H9 (cell line): ENCODE data around the gene NRXN3. TPM values are rescaled to one million over a fixed set of nuclear protein-coding genes. Genes with fewer than 3 reads are reported as not detected.

Experiments used
- DNase-seq: peaks from one replicate; pipeline ENCODE4 v3.0.0-alpha.2; 2017
- H2AFZ ChIP-seq: one replicate; pipeline ENCODE4 v1.6.1; 2013; ENCODE audit warnings: mild to moderate bottlenecking, low read length, control low read depth, moderate library complexity
- H2AK5ac ChIP-seq: 2 replicates; pipeline ENCODE4 v1.6.1; 2013; ENCODE audit warnings: low read length, control low read depth, mixed read lengths; ENCODE audit not compliant: insufficient read length
- H2BK120ac ChIP-seq: one replicate; pipeline ENCODE4 v1.6.1; 2013; ENCODE audit warnings: low read depth, mild to moderate bottlenecking, low read length, control low read depth, inconsistent platforms; ENCODE audit not compliant: poor library complexity, severe bottlenecking
- H2BK12ac ChIP-seq: 2 replicates; pipeline ENCODE4 v1.6.1; 2013; ENCODE audit warnings: low read length, control low read depth, mixed read lengths, low read depth; ENCODE audit not compliant: insufficient read length
- H2BK15ac ChIP-seq: 2 replicates; pipeline ENCODE4 v1.6.1; 2013; ENCODE audit warnings: low read depth, low read length, control low read depth
- H2BK20ac ChIP-seq: one replicate; pipeline ENCODE4 v1.6.1; 2013; ENCODE audit warnings: low read depth, mild to moderate bottlenecking, low read length, control low read depth, inconsistent platforms; ENCODE audit not compliant: poor library complexity, severe bottlenecking
- H2BK5ac ChIP-seq: 2 replicates; pipeline ENCODE4 v1.6.1; 2013; ENCODE audit warnings: low read length, control low read depth, mixed read lengths; ENCODE audit not compliant: insufficient read length
- H3K14ac ChIP-seq: 2 replicates; pipeline ENCODE4 v1.6.1; 2013; ENCODE audit warnings: low read length, control low read depth; ENCODE audit not compliant: insufficient read depth
- H3K18ac ChIP-seq: 2 replicates; pipeline ENCODE4 v1.6.1; 2013; ENCODE audit warnings: low read depth, mild to moderate bottlenecking, mixed read lengths, low read length, control low read depth; ENCODE audit not compliant: insufficient read length
- H3K23ac ChIP-seq: 2 replicates; pipeline ENCODE4 v1.6.1; 2013; ENCODE audit warnings: low read length, control low read depth, mixed read lengths, low read depth; ENCODE audit not compliant: insufficient read length
- H3K23me2 ChIP-seq: 2 replicates; pipeline ENCODE4 v1.6.1; 2013; ENCODE audit warnings: low read depth, mild to moderate bottlenecking, mixed read lengths, low read length, control low read depth; ENCODE audit not compliant: insufficient read length, poor library complexity, severe bottlenecking
- H3K27ac ChIP-seq: 2 replicates; pipeline ENCODE4 v1.5.1; 2013; ENCODE audit warnings: low read length, control low read depth, mixed read lengths, low read depth; ENCODE audit not compliant: insufficient read length
- H3K27me3 ChIP-seq: 2 replicates; pipeline ENCODE4 v1.6.1; 2013; ENCODE audit warnings: low read length, control low read depth, inconsistent platforms; ENCODE audit not compliant: insufficient read depth
- H3K4ac ChIP-seq: 2 replicates; pipeline ENCODE4 v1.6.1; 2013; ENCODE audit warnings: low read depth, mild to moderate bottlenecking, control low read depth, inconsistent platforms, low read length, moderate library complexity
- H3K4me1 ChIP-seq: 2 replicates; pipeline ENCODE4 v1.6.1; 2013; ENCODE audit warnings: low read length, control low read depth, inconsistent platforms; ENCODE audit not compliant: insufficient read depth
- H3K4me2 ChIP-seq: 2 replicates; pipeline ENCODE4 v1.6.1; 2013; ENCODE audit warnings: low read length, control low read depth, mixed read lengths; ENCODE audit not compliant: insufficient read length, insufficient read depth
- H3K56ac ChIP-seq: 2 replicates; pipeline ENCODE4 v1.6.1; 2013; ENCODE audit warnings: low read depth, mild to moderate bottlenecking, mixed read lengths, low read length, control low read depth; ENCODE audit not compliant: insufficient read length
- H3K79me1 ChIP-seq: 2 replicates; pipeline ENCODE4 v1.6.1; 2013; ENCODE audit warnings: low read depth, mild to moderate bottlenecking, moderate library complexity, low read length, control low read depth, inconsistent platforms; ENCODE audit not compliant: insufficient read depth, poor library complexity, severe bottlenecking
- H3K79me2 ChIP-seq: 2 replicates; pipeline ENCODE4 v1.6.1; 2013; ENCODE audit warnings: low read length, control low read depth, inconsistent platforms; ENCODE audit not compliant: insufficient read depth
- H3K9ac ChIP-seq: 2 replicates; pipeline ENCODE4 v1.6.1; 2013; ENCODE audit warnings: low read length, control low read depth, mixed read lengths; ENCODE audit not compliant: insufficient read length; ENCODE audit errors: extremely low read depth
- H3K9me3 ChIP-seq: one replicate; pipeline ENCODE4 v1.6.1; 2013; ENCODE audit warnings: low read depth, low read length, inconsistent platforms; ENCODE audit not compliant: control insufficient read depth
- H3T11ph ChIP-seq: one replicate; pipeline ENCODE4 v1.6.1; 2013; ENCODE audit warnings: mild to moderate bottlenecking, low read length, control low read depth, inconsistent platforms
- H4K20me1 ChIP-seq: one replicate; pipeline ENCODE4 v1.6.1; 2013; ENCODE audit not compliant: control insufficient read depth, insufficient read length, insufficient read depth
- H4K5ac ChIP-seq: 2 replicates; pipeline ENCODE4 v1.6.1; 2013; ENCODE audit warnings: low read depth, mild to moderate bottlenecking, mixed read lengths, low read length, control low read depth; ENCODE audit not compliant: insufficient read length
- H4K8ac ChIP-seq: replicated peaks from 2 replicates; pipeline ENCODE4 v1.6.1; 2013; ENCODE audit warnings: low read length, control low read depth, mixed read lengths, low read depth; ENCODE audit not compliant: insufficient read length
- H4K91ac ChIP-seq: 2 replicates; pipeline ENCODE4 v1.6.1; 2013; ENCODE audit warnings: low read depth, mild to moderate bottlenecking, moderate library complexity, mixed read lengths, low read length, control low read depth; ENCODE audit not compliant: insufficient read length
- H3K27ac Mint-ChIP-seq, 3 experiments: 2 replicates in 2 of 3; 3 replicates in 1 of 3; pipeline ENCODE4 v1.8.0; 2020 to 2021; ENCODE audit warnings: mixed read lengths in 3 of 3, mild to moderate bottlenecking in 1 of 3, moderate library complexity in 1 of 3
- H3K27me3 Mint-ChIP-seq: 2 replicates; pipeline ENCODE4 v1.8.0; 2021; ENCODE audit warnings: low read depth, mild to moderate bottlenecking, moderate library complexity, mixed read lengths
- H3K36me3 Mint-ChIP-seq, 3 experiments: 2 replicates in 2 of 3; 3 replicates in 1 of 3; pipeline ENCODE4 v1.8.0; 2020 to 2021; ENCODE audit warnings: low read depth in 3 of 3, mixed read lengths in 3 of 3; ENCODE audit not compliant: insufficient read depth in 1 of 3
- H3K4me1 Mint-ChIP-seq, 2 experiments: 2 replicates each; pipeline ENCODE4 v1.8.0; 2020; ENCODE audit warnings: mixed read lengths in 2 of 2
- H3K4me3 Mint-ChIP-seq, 2 experiments: 2 replicates in 1 of 2; 3 replicates in 1 of 2; pipeline ENCODE4 v1.8.0; 2020 to 2021; ENCODE audit warnings: mild to moderate bottlenecking in 2 of 2, mixed read lengths in 2 of 2, moderate library complexity in 1 of 2
- H3K9me3 Mint-ChIP-seq, 2 experiments: 2 replicates in 1 of 2; 3 replicates in 1 of 2; pipeline ENCODE4 v1.8.0; 2020; ENCODE audit warnings: mild to moderate bottlenecking in 2 of 2, mixed read lengths in 2 of 2, moderate library complexity in 1 of 2
- CTCF ChIP-seq: fragments of 200-600 bp; sonication (generic); conservative IDR thresholded peaks from 3 replicates; pipeline ENCODE4 v1.8.0; 2021; ENCODE audit warnings: antibody characterized with exemption, mild to moderate bottlenecking
- WGBS: extraction: QIAGEN DNeasy Blood & Tissue Kit; methylation state at CpG from one replicate; pipeline ENCODE4 v1.1.7; 2013; ENCODE audit warnings: missing lambda C conversion rate, low lambda C conversion rate, mixed read lengths; ENCODE audit not compliant: insufficient read length; ENCODE audit errors: extremely low coverage; 5-methylcytosine and 5-hydroxymethylcytosine counted together
- total RNA-seq: library from RNA; stranded (reverse); gene quantifications from 2 replicates; pipeline ENCODE4 v1.2.1, GENCODE V29; 2021

Gene NRXN3
- total RNA-seq, 1 experiment from 2014 or later, result 1.8 TPM

- Histone ChIP-seq H3K4ac (no peak overlapping the region), H3K23ac (no peak overlapping the region), H2BK15ac (no peak overlapping the region), H3K18ac (no peak overlapping the region), H3K9me3 (no peaks in the 10 kb centered on the region), H2AK5ac (no peak overlapping the region), H2AFZ (no peak overlapping the region), H3K9ac (no peak overlapping the region), H2BK20ac (no peak overlapping the region), H4K91ac (no peak overlapping the region), H3K79me1 (no peaks in the 10 kb centered on the region), H4K5ac (no peak overlapping the region), H3K23me2 (no peaks in the 10 kb centered on the region), H3T11ph (no peak overlapping the region), H3K4me2 (no peak overlapping the region), H2BK120ac (no peak overlapping the region), H4K8ac (no peak overlapping the region), H2BK12ac (no peak overlapping the region), H3K4me1 (0 out of 2 replicates have a peak, but pooled peaks cover 5% of the 10 kb centered on the region), H3K14ac (no peak overlapping the region), H3K56ac (no peak overlapping the region), H3K79me2 (no peaks in the 10 kb centered on the region), H2BK5ac (no peak overlapping the region), H3K27ac (no peak overlapping the region), H3K27me3 (no peaks in the 10 kb centered on the region), H4K20me1 (no peaks in the 10 kb centered on the region)
- TF ChIP-seq CTCF, result no peak
- no peak for DNase-seq
- WGBS, result no CpG with 5 or more reads among the region's 3 CpGs
- Mint-ChIP-seq H3K27me3 (peaks cover 4% of the 10 kb centered on the region), H3K4me3 (no peak overlapping the region), H3K36me3 (no peaks in the 10 kb centered on the region), H3K9me3 (no peaks in the 10 kb centered on the region), H3K4me1 (peaks cover 12 to 27% of the 10 kb centered on the region in 2 experiments), H3K27ac (no peak overlapping the region)
Observed at GRCh38 chr14:78401866-78402265, 231.7 kb downstream of the NRXN3 start.
